Ovary (tissue), 9 donors: ENCODE results near the gene SEZ6. TPM values are rescaled to one million over a fixed set of nuclear protein-coding genes. Genes with fewer than 3 reads are reported as not detected.

ENCODE experiments used
- DNase-seq, 5 donors: peaks; one replicate each; pipeline ENCODE4 v3.0.0-alpha.2; 2019 to 2020
- H3K27ac ChIP-seq, 2 donors: fragments of 200-600 bp; one replicate each; pipeline versions ENCODE4 v1.5.1 to v1.8.0; 2019 to 2022
- H3K27me3 ChIP-seq: fragments of 200-600 bp; one replicate; pipeline ENCODE4 v1.8.0; 2022
- H3K36me3 ChIP-seq: fragments of 200-600 bp; sonication (generic); one replicate; pipeline ENCODE4 v1.5.1; 2019
- H3K4me1 ChIP-seq: one replicate; pipeline ENCODE4 v1.8.1; 2013; ENCODE audit warnings: mild to moderate bottlenecking, moderate library complexity; ENCODE audit not compliant: insufficient read depth
- H3K4me3 ChIP-seq: fragments of 200-600 bp; sonication (generic); one replicate; pipeline ENCODE4 v1.5.1; 2017
- H3K9me3 ChIP-seq, 2 donors: fragments of 200-600 bp in 1 of 2; sonication (generic) in 1 of 2; one replicate each; pipeline versions ENCODE4 v1.5.1 to v1.8.1; 2013 to 2019; ENCODE audit warnings: mild to moderate bottlenecking in 1 of 2, moderate library complexity in 1 of 2
- EP300 ChIP-seq: sonication (generic); formaldehyde crosslinking; IDR thresholded peaks from one replicate; pipeline ENCODE4 v1.6.1; 2017; ENCODE audit warnings: antibody characterized with exemption
- POLR2A ChIP-seq: fragments of 450-650 bp; IDR thresholded peaks from one replicate; pipeline ENCODE4 v1.6.1; 2017; ENCODE audit warnings: antibody characterized with exemption, mild to moderate bottlenecking, moderate library complexity
- WGBS, 3 donors: extraction: QIAGEN DNeasy Blood & Tissue Kit in 1 of 3; methylation state at CpG; one replicate each; pipeline versions ENCODE4 v1.1.5 to v1.1.7; 2013 to 2017; 5-methylcytosine and 5-hydroxymethylcytosine counted together
- intact Hi-C, 4 donors: fragments of 100-400 bp; cut with DNase I; formaldehyde crosslinking; loops; one replicate each; pipeline versions ENCODE4 v1.11.0 to v1.15.1; 2022 to 2023
- polyA plus RNA-seq, 2 donors: library from polyadenylated mRNA; stranded (reverse); fragments of 200-250 nt in 1 of 2; fragments of 350-450 nt in 1 of 2; fragmentation: Illumina TruSeq in 1 of 2; extraction: RNeasy Lipid Tissue Mini Kit (QIAGEN cat#74804) in 1 of 2; gene quantifications; one replicate each; pipeline ENCODE4 v1.2.3, GENCODE V29; 2013 to 2014
- total RNA-seq, 7 donors: library from RNA; depleted of rRNA in 2 of 7; stranded (reverse); fragments of >200 nt in 2 of 7; fragmentation: NEBNext Ultra II Directional in 3 of 7; extraction: Animal tissue kit (Norgen Biotek cat#: 25700) in 3 of 7; gene quantifications; one replicate each; pipeline versions ENCODE4 v1.1.0 to v1.2.4, GENCODE V29; 2016 to 2023
- TF ChIP-seq, protein P1 (sequence below), 3 donors: fragments of 450-650 bp in 2 of 3; fragments of 200-600 bp in 1 of 3; IDR thresholded peaks; one replicate each; pipeline versions ENCODE4 v1.5.1 to v1.8.0; 2016 to 2022; ENCODE audit warnings: antibody characterized with exemption in 3 of 3, mild to moderate bottlenecking in 1 of 3
- donor health status: DM: no; HTN: no; CAD: no; lungs with moderate emphysema.
- donor health status: DM: no; HTN: no; CAD: no.
- donor health status: Bipolar disorder and iron deficiency.
- donor health status: DM: yes; HTN: yes; CAD: no.
- donor health status: DM: no; HTN: no; CAD: no.
- donor health status: DM: yes; HTN: yes; CAD: no.

Gene SEZ6
- total and polyA plus RNA-seq, 9 donors = not detected

DNA sequence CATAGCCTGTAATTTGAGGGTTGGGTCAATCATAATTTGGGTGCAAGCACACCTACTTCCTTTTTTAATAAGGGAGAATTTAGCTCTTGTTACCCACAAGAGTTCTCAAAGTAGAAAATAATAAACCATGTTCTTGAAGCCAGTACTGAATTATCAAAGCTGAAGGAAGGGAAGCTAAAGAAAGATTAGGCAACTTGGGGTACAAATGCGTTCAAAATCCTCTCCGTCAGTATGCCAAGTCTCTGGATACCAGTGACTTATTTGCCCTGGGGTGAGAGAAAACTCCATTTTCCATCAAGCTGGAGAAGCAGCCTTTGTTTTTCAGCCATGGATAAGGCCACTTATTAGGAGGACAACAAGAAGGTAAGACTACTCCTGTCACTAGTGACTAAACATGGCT, 79.5 kb downstream of the SEZ6 start:
- Histone ChIP-seq H3K27ac (no peak overlapping the region), H3K27me3 (no peaks in the 10 kb centered on the region), H3K4me1 (peaks cover 2% of the 10 kb centered on the region), H3K9me3 (no peaks in the 10 kb centered on the region), H3K36me3 (no peaks in the 10 kb centered on the region), H3K4me3 (no peak overlapping the region)
- intact Hi-C loops = no loop called here
- WGBS, 3 donors = 87 to 95% (median 93%) methylated on average over 2 of the region's 2 CpGs
- TF ChIP-seq, protein P1, sequence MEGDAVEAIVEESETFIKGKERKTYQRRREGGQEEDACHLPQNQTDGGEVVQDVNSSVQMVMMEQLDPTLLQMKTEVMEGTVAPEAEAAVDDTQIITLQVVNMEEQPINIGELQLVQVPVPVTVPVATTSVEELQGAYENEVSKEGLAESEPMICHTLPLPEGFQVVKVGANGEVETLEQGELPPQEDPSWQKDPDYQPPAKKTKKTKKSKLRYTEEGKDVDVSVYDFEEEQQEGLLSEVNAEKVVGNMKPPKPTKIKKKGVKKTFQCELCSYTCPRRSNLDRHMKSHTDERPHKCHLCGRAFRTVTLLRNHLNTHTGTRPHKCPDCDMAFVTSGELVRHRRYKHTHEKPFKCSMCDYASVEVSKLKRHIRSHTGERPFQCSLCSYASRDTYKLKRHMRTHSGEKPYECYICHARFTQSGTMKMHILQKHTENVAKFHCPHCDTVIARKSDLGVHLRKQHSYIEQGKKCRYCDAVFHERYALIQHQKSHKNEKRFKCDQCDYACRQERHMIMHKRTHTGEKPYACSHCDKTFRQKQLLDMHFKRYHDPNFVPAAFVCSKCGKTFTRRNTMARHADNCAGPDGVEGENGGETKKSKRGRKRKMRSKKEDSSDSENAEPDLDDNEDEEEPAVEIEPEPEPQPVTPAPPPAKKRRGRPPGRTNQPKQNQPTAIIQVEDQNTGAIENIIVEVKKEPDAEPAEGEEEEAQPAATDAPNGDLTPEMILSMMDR (IDR thresholded peaks at IDR 0.05) = no peak
- no peak for TF ChIP-seq EP300
- TF ChIP-seq POLR2A = no peak
- DNase-seq = no peak

DNA sequence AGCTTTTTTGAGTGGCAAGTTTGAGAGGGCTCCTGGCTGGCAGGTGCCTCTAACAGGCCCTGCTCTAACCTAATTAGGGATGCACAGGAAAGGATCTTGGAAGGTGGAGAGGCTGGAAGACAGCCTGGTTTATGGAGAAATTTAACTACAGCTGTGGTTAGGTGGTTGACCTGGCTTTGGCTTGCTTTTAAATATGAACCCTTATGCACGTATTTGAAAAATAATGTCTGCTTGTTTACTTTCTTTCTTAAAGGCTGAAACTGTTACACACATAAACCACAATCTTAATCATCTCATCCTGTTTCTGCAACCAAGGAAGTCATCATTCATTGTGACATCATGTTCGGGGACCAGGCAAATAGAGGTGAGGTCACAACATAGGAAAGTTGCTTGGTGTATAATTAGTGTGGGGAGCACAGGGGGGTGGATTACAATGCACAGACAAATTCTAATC, 79.9 kb downstream of the SEZ6 start:
- H3K9me3 ChIP-seq = no peaks in the 10 kb centered on the region
- H3K4me1 ChIP-seq = peaks cover 2% of the 10 kb centered on the region
- intact Hi-C loops = no loop called here
- H3K27me3 ChIP-seq = no peaks in the 10 kb centered on the region
- DNase-seq = no peak
- 27 to 47% (median 33%) methylated on average over 2 of the region's 2 CpGs for WGBS, 3 donors
- H3K4me3 ChIP-seq = no peak overlapping the region
- no peak overlapping the region for H3K27ac ChIP-seq
- TF ChIP-seq POLR2A = no peak
- TF ChIP-seq, protein P1 (IDR thresholded peaks at IDR 0.05) = no peak
- TF ChIP-seq EP300 = no peak
- no peaks in the 10 kb centered on the region for H3K36me3 ChIP-seq

DNA sequence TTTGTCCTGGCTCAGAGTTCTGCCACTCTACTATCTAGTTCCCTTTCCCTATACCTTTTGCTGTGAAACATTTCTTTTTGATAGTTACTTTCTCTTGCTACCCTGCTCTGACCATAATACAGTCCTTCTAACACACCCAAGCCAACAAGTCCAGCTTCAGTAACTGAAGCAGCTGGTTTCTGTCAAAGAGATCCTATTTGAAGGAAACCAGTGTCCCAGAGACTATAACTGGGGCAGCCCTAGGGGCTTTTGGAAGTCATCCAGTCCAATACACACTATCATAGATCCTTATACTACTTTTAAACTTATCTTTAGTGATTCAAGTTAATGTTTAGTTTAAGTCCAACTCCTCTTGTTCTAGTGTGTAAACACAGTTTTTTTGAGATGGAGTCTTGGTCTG, 85.6 kb downstream of the SEZ6 start:
- no peak for DNase-seq
- H3K27me3 ChIP-seq = no peaks in the 10 kb centered on the region
- intact Hi-C loops = no loop called here

DNA sequence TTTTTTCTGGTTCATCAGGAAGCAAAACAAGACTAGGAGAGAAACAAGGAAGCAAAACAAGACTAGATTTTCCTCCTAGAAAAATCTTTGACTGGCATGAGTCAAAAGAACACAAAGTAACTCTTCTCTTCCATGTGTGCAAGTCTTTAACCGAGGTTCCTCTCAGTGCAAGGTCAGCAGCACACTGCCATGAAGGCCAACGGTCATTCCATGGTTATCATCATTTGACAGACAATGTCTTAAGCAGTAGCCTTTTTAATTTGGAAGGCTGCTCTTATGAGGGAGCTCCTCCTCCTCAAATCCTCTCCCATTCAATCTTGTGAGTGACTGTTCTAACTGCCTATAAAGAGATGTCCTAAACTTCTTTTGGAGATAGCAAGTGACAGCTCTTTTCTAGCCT, 87.5 kb downstream of the SEZ6 start:
- intact Hi-C loops = loop anchor here in 2 of 4 donors (10.0 kb wide), 1 partner anchor 153 kb away; no protein-coding TSS in a partner anchor
- H3K36me3 ChIP-seq = no peaks in the 10 kb centered on the region
- no peaks in the 10 kb centered on the region for H3K4me1 ChIP-seq
- H3K27ac ChIP-seq = no peak overlapping the region
- no peak for DNase-seq
- H3K27me3 ChIP-seq = no peaks in the 10 kb centered on the region
- H3K4me3 ChIP-seq = no peak overlapping the region
- WGBS, 3 donors = 49 to 78% (median 50%) methylated on average over 2 of the region's 2 CpGs
- TF ChIP-seq, protein P1 (IDR thresholded peaks at IDR 0.05) = no peak
- TF ChIP-seq EP300 (no peak), POLR2A (no peak)
- no peaks in the 10 kb centered on the region for H3K9me3 ChIP-seq

More for the DNA sequence above, 85.6 kb downstream of the SEZ6 start:
- Histone ChIP-seq H3K9me3 (no peaks in the 10 kb centered on the region), H3K4me3 (no peak overlapping the region), H3K27ac (no peak overlapping the region), H3K4me1 (no peaks in the 10 kb centered on the region), H3K36me3 (no peaks in the 10 kb centered on the region)
- TF ChIP-seq POLR2A (no peak), EP300 (no peak)
- TF ChIP-seq, protein P1 (IDR thresholded peaks at IDR 0.05) = no peak
